ENCODE results near the gene ZNF169.
"Not testable (repeated sequence)": the region's sequence is repeated elsewhere in the genome, so short reads cannot be mapped to it uniquely, and the experiment has no call there.

The ZNF169 gene

DNA sequence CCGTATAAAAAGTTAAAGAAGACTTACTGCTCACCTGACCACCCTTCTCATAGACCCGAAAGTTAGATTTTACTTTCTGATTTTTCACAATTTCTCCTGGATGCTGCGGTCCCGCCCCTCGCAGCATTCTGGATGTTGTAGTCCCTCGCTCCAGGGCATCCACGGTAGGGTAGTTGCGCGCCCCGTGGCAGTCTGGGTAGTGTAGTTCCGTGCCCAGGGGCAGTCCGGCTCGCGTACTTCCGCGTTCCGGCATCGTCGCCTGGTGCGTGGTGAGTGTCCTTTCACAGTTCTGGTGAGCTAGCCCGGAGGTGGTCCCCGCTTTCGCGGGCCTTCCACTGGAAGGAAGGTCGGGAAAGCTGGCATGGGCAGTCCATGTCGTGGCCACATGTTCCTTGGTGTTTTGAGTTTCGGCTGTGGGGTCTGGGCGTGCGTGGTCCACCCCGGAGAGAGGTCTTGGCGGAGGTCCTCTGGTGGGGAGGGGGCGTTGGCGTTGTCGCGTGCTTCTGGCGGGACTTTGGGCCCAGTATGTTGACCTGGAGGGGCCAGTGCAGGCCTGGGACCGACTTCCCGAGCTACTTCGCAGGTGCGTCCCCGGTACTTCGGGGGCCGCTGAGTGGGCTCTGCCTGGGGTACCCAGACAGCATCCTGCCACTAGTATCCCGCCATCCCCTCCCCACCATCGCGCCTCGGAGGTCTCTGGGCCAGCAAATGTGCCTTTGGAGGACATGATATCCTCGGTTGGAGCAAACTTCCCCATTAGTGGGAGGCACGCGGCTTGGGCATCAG, at the start of gene ZNF169:
Gene ZNF169 (plus strand): TSS at position 222 of the 786 bp plus-strand sequence. CDS start 19,515 bp downstream, outside the sequence.
- TF ChIP-seq, protein P1, sequence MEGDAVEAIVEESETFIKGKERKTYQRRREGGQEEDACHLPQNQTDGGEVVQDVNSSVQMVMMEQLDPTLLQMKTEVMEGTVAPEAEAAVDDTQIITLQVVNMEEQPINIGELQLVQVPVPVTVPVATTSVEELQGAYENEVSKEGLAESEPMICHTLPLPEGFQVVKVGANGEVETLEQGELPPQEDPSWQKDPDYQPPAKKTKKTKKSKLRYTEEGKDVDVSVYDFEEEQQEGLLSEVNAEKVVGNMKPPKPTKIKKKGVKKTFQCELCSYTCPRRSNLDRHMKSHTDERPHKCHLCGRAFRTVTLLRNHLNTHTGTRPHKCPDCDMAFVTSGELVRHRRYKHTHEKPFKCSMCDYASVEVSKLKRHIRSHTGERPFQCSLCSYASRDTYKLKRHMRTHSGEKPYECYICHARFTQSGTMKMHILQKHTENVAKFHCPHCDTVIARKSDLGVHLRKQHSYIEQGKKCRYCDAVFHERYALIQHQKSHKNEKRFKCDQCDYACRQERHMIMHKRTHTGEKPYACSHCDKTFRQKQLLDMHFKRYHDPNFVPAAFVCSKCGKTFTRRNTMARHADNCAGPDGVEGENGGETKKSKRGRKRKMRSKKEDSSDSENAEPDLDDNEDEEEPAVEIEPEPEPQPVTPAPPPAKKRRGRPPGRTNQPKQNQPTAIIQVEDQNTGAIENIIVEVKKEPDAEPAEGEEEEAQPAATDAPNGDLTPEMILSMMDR (IDR thresholded peaks at IDR 0.05; ENCODE audit: borderline replicate concordance, insufficient read depth, low read depth, low read length), result no peak

DNA sequence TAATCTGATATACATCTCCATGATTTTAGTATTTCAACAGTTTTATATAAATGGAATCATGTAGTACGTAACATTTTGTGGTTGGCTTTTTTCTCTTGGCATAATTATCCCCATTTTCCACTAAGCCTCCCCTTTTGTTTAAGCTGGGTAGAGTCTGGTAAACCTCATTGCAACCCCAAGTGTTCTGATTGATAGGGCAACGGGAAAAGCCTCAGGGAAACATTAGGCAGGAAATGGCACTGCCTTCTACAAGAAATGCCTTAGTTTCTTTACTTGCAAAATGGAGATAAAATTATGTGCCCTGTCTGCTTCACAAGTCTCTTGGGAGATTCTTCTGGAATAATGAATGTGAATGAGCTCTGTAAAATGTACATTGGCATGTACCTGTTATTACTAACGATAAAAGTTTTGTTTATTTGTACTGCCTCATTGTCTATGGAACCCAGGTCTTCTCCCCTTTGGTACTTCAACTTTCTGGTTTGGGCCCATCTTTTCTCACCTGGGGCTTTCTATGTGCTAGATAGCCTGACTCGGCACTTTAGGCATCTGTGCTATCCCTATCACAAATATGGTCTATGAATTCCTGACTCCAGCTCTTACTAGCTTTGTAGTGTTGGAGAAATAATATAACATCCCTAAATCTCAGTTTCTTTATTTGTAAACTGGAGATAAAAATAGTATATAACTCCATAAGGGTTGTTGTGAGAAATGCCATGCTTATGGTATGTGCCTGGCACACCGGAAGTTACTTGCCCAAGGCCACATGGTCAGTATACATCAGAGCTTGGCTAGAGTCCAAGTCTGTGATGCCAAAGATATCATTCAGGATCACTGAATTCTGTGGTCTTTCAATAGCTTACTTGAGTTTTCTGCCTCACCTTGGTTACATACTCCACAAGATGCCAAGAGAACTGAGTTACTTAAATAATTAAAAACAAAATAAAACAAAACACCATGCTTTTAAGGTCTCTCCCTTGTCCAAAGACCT, 48.2 kb upstream of the ZNF169 start:
- H3K4me3 ChIP-seq (ENCODE audit: low read depth, low read length), result no peak overlapping the region
- TF ChIP-seq, protein P1 (IDR thresholded peaks at IDR 0.05; ENCODE audit: borderline replicate concordance, insufficient read depth, low read depth, low read length), result no peak

More for the DNA sequence above, at the start of gene ZNF169:
- H3K4me3 ChIP-seq (ENCODE audit: low read depth, low read length), result peak within 1 kb of the TSS; percentile 96

DNA sequence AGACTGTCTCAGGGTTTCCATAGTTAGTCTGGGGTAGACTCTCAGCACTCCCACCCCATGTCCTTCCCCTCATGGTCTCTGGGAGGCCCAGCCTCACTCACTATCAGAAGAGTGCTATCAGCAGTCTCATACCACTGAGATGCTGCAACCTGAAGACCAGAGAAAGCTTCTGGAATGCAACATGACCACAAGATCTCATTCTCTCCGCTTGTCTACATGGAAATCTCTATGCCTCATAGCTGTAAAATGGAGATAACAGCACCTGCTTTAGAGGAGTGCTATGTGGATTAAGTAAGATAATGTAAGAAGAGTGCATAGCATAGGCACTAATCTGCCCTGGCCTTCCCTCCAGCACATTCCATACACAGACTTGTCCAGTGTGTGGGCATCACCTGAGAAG, 47.0 kb upstream of the ZNF169 start:
- TF ChIP-seq, protein P1 (IDR thresholded peaks at IDR 0.05; ENCODE audit: borderline replicate concordance, insufficient read depth, low read depth, low read length), result no peak
- no peak overlapping the region for H3K4me3 ChIP-seq (ENCODE audit: low read depth, low read length)

DNA sequence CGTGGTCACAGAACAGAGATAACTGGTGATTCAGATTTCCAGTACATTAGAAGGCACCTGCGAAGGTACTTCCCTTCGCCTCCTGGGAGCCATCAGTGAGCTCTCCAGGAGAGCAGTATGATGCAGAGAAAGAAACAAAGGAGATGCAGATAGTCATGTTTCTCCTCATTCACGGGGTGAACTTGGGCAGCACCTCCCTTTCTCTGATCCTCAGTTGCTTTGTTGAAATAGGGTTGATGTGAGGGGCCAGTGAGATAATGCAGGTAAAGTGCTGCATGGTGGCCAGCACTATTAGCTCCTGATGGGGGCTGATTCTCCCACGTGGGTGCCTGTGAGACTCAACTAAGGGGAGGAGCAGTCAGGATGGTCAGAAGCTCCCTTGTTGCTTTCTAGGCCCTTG, 46.6 kb upstream of the ZNF169 start:
- H3K4me3 ChIP-seq (ENCODE audit: low read depth, low read length), result no peak overlapping the region
- TF ChIP-seq, protein P1 (IDR thresholded peaks at IDR 0.05; ENCODE audit: borderline replicate concordance, insufficient read depth, low read depth, low read length), result no peak

DNA sequence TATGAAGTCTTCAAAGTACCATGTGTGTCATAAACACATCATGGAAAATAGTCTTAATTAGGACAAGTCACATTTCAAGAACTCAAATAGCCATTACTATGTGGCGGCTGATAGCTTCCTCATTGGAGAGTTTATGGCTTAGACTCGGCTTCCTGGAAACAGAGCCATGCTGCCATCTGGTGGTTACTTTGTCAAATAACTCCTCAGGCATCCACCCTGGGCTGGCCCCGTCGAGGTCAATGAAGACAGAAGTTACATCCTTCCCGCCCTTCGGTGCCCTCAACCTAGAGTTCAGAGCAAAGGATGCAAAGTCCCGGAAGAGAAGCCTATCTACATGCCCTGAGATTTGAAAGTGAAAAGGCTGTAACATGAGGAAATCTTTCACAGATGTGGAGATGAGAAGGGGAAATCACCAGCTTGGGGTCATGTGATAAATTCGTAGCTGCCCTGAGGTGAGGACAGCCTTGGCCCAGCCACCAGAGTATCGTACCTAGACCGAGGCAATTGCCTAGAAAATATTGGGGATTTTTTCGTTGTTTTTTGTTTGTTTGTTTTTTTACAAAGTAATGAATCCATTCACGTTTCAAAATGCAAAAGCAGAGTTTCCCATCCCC, 45.5 kb upstream of the ZNF169 start:
- no peak overlapping the region for H3K4me3 ChIP-seq (ENCODE audit: low read depth, low read length)
- TF ChIP-seq, protein P1 (IDR thresholded peaks at IDR 0.05; ENCODE audit: borderline replicate concordance, insufficient read depth, low read depth, low read length), result peak; percentile 61

DNA sequence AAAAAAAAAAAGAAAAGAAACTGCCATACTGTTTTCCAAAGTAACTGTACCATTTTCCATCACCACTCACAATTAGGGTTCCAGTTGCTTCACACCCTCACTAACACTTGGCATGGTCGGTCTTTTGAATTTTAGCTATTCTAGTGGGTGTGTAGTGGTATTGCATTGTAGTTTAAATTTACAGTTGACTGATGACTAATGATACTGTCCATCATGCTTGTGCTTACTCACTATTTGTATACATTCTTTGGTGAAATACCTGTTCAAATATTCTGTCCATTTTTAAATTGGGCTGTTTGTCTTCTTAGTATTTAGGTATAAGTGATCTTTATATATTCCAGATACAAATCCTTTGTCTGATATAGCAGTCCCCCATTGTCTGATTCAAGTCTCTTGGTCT, 36.2 kb upstream of the ZNF169 start:
- TF ChIP-seq, protein P1 (IDR thresholded peaks at IDR 0.05; ENCODE audit: borderline replicate concordance, insufficient read depth, low read depth, low read length), result no peak
- no peak overlapping the region for H3K4me3 ChIP-seq (ENCODE audit: low read depth, low read length)

DNA sequence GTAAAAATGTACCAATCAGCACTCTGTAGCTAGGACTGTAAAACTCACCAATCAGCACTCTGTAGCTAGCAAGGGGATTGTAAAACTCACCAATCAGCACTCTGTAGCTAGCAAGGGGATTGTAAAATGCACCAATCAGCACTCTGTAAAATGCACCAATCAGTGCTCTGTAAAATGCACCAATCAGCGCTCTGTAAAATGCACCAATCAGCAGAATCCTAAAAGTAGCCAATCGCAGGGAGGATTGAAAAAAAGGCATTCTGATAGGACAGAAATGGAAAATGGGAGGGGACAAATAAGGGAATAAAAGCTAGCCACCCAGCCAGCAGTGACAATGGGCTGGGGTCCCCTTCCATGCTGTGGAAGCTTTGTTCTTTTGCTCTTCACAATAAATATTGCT, 33.7 kb upstream of the ZNF169 start:
- not testable (repeated sequence) for H3K4me3 ChIP-seq (ENCODE audit: low read depth, low read length)
